GM19324 (cell line): ENCODE data around the gene LCTL.
"Not testable (repeated sequence)": the region's sequence is repeated elsewhere in the genome, so short reads cannot be mapped to it uniquely, and the experiment has no call there.

Experiments used
- ATAC-seq: cut with Tn5 transposase; IDR thresholded peaks from one replicate; pipeline ENCODE4 v1.9.1; 2021; ENCODE audit warnings: mild to moderate bottlenecking, moderate library complexity; ENCODE audit not compliant: unreplicated experiment, low FRiP score

Gene LCTL

GRCh38 chr15:66592505-66593218 is 26.9 kb upstream of the LCTL start:
- ATAC-seq, result no peak

DNA sequence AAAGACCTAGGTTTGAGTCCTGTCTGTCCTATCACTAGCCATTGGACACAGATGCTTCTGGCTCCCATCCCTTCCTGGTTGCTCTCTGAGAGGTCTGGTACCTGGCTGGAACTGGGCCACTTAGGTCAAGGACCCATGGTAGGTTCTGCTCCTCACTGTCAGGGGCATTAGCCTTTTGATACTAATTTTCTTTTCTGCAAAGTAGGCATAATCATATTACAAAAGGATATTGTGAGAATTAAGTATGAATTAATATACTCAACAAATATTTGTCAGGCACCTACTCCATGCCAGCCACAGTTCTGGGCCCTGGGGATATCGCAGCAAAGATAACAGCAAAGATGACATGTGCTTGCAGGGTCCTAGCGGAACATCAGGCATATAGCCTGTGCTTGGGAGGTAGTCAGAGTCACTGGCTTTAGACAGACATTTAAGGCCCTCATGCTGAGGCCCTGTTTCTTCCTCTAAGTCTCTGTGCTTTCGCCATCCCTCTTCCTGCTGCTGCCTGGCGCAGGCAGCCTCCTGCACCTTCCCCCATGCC is 25.6 kb upstream of the LCTL start:
- ATAC-seq, result no peak

GRCh38 chr15:66590435-66590834 is 24.6 kb upstream of the LCTL start:
- no peak for ATAC-seq

- not testable (repeated sequence) for ATAC-seq
Measured at GRCh38 chr15:66589429-66589828, 23.6 kb upstream of the LCTL start.

- no peak for ATAC-seq
Measured at GRCh38 chr15:66588971-66589370, 23.2 kb upstream of the LCTL start.

- no peak for ATAC-seq
Measured at GRCh38 chr15:66588537-66588936, 22.7 kb upstream of the LCTL start.

DNA sequence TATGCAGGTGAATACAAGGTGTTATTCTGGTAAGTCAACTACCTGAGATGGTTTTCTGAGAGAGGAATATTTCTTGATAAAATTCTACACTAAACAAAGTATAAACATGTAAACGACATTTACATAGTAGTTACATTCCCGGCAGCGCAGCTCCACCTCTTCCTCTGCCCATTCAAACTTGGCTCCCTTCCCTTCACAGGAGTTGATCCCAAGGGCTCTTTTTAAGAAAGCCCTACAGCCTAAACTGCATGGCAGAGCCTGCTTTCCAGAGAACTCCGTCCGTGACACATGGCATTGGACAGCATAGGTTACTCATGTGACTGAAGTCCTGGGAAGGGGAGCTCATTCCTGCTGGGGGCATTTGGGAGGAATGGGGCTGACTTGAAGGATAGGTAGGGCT is 22.0 kb upstream of the LCTL start:
- ATAC-seq, result no peak

DNA sequence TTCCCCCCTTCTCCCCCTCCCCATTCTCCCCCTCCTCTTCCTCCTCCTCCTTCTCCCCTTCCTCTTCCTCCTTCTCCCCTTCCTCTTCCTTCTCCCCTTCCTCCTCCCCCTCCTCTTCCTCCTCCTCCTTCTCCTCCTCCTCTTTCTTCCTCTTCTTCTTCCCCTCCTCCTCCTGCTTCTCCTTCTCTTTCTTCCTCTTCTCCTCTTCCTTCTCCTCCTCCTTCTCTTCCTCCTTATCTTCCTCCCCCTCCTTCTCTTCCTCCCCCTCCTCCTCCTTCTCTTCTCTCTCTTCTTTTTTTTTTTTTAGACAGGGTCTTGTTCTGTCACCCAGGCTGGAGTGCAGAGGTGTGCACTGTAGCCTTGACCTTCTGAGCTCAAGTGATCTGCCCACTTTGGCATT is 21.2 kb upstream of the LCTL start:
- ATAC-seq, result no peak

DNA sequence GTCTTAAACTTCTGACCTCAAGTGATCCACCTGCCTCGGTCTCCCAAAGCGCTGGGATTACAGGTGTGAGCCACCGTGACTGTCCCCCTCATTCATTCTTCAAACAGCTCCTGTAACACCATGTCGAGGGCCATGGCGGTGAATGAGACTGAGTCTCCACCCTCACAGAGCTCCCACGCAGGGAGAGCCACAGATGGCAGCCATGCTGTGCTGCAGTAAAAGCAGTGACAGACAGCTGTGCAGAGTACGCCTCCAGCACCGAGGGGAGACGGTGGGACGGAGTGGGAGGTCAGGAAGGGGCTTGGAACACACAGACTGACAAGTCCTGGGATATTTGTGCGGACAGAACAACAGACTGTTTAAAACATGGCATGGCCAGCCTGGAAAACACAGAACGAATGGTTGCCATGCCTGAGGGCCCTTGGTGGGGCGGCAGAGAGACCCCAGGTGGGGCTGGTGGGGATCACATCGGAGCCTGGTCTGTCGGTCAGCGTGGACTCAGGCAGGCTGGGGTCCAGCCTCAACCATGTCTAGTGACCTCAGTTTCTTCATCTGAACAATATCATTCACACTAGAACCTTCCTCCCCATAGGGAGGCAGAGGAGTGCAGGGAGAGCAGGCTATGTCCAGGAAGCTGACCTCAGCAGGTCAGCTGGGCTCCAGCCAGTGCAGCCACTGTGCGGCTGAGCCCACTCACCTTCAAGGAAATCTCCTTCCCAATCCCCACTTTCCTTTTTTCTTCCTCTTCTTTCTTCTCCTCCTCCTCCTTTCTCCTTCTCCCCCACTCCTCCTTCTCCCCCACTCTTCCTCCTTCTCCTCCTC is 20.6 kb upstream of the LCTL start:
- ATAC-seq, result no peak

DNA sequence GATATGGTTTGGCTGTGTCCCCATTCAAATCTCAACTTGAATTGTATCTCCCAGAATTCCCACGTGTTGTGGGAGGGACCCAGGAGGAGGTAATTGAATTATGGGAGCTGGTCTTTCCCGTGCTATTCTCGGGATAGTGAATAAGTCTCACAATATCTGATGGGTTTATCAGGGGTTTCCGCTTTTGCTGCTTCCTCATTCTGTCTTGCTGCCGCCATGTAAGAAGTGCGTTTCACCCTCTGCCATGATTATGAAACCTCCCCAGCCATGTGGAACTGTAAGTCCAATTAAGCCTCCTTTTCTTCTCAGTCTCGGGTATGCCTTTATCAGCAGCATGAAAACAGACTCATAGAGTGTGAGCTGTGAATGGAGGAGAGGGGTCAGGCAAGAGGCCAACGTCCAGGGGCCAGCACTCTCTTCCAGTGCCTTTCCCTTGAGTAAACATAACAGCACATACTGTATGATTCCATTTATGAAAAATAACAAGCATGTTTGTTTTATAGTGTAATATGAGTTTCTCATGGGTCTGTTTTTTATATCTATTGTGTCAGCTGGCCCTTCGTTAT is 16.3 kb upstream of the LCTL start:
- ATAC-seq, result no peak

GRCh38 chr15:66580643-66581042 is 14.8 kb upstream of the LCTL start:
- no peak for ATAC-seq

GRCh38 chr15:66578286-66578875 is 12.6 kb upstream of the LCTL start:
- ATAC-seq, result no peak

DNA sequence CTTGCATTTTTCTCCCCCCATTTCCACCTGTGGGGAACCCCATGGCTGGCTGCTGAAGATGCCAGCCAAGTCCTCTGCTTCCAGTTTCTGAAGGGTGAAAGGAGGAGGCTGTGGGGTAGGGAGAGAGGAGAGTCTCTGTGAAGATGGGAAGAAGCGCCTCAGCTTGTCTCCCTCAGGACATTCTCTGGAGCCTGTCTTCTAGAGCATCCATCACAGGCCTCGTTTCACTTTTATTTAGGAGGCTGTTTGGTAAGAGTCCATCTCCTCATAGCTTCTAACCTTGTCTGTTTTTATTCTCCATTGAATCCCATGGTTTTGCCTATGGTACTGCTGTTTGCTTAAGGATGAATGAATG is 8.8 kb upstream of the LCTL start:
- ATAC-seq, result no peak

DNA sequence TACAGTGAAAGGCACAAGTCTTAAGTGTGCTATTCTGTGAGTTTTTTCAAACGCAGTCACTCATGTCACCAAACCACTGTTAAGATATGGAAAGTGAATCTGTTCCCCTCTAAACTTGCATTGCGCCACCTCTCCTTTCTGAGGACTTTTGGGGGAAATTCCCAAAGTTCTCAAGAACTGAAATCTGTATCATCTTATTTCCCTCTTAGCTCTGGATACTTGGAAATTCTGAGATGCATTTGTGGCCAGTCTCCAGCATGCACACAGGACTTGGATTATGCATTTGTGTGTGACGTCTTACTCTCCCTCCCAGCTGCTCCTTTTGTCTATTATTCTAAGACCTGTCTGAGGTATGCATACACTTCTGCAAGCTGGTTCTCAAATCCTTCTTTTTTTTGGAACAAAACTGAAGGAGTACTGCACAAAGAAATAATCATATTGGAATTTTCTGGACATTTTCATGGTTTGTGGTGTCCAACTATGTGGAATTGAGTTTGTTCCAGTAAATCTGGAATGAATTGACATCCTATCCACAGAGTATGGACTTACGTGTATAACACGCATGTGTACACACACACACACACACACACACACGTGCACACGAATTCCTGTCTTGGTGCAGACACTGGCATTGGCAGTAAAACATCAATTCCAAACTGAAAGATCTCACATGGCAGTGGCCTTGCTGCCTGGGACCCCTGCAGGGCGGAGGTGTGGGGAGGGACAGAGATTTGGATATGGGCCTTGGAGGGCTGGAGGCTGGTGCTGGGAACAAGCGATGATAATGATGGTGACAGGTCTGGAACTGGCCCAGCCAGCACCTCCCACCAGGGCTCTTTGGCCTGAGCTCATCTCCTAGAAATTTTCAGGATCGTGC is 8.2 kb upstream of the LCTL start:
- ATAC-seq, result no peak

GRCh38 chr15:66573348-66573718 is 7.5 kb upstream of the LCTL start:
- no peak for ATAC-seq

- no peak for ATAC-seq
Measured at GRCh38 chr15:66572146-66572545, 6.3 kb upstream of the LCTL start.

GRCh38 chr15:66570842-66571478 is 5.2 kb upstream of the LCTL start:
- no peak for ATAC-seq

DNA sequence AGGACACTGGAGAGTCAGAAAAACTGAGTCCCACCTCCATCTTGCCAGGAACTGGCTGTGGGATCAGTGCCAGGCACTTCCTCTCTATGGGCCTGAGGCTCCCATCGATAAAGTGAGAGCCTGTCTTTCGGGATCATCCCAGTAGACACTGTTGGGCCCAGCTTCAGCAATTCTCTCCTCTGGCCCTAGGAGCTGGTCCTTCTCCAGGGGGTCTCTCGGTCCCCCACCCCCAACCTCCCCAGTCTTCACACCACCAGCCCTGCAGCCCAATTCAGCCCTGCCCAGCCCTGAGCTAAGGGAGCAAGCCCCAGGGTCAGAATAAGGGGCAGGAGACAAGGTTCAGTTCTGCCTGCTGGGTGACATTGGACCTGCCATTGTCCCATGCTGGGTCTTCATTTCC is 4.5 kb upstream of the LCTL start:
- no peak for ATAC-seq

GRCh38 chr15:66569461-66570137 is 3.8 kb upstream of the LCTL start:
- ATAC-seq, result no peak
